Measurements from ENCODE around the gene FAM110D.

GRCh38 chr1:26145960-26146294, 13.0 kb upstream of the FAM110D start:
- TF ChIP-seq POLR2A (IDR thresholded peaks at IDR 0.05) (no peak), CTCF (IDR thresholded peaks at IDR 0.05) (no peak)
